IPS DF 6.9 (cell line): ENCODE data around the gene LAMP2.

Experiments used
- DNase-seq: peaks from one replicate; pipeline ENCODE4 v3.0.0-alpha.2; 2013; ENCODE audit warnings: low read depth, low spot score
- H3K27ac ChIP-seq: one replicate; pipeline ENCODE4 v1.5.1; 2013; ENCODE audit warnings: low read length, control low read depth
- H3K27me3 ChIP-seq: 2 replicates; pipeline ENCODE4 v1.6.1; 2013; ENCODE audit warnings: mild to moderate bottlenecking, low read length; ENCODE audit not compliant: control insufficient read depth, insufficient read depth
- H3K36me3 ChIP-seq: 2 replicates; pipeline ENCODE4 v1.6.1; 2013; ENCODE audit warnings: low read length; ENCODE audit not compliant: control insufficient read depth, insufficient read depth
- H3K4me1 ChIP-seq: 2 replicates; pipeline ENCODE4 v1.6.1; 2013; ENCODE audit warnings: low read length; ENCODE audit not compliant: control insufficient read depth, insufficient read depth
- H3K4me3 ChIP-seq: 2 replicates; pipeline ENCODE4 v1.5.1; 2013; ENCODE audit warnings: mild to moderate bottlenecking, low read length
- H3K9me3 ChIP-seq: 2 replicates; pipeline ENCODE4 v1.6.1; 2013; ENCODE audit warnings: low read length, inconsistent platforms; ENCODE audit not compliant: control insufficient read depth, insufficient read depth
- WGBS: extraction: QIAGEN DNeasy Blood & Tissue Kit; methylation state at CpG from one replicate; pipeline ENCODE4 v1.1.7; 2013; ENCODE audit warnings: mixed read lengths, missing lambda C conversion rate; ENCODE audit not compliant: insufficient read length, insufficient coverage; 5-methylcytosine and 5-hydroxymethylcytosine counted together

The LAMP2 gene

DNA sequence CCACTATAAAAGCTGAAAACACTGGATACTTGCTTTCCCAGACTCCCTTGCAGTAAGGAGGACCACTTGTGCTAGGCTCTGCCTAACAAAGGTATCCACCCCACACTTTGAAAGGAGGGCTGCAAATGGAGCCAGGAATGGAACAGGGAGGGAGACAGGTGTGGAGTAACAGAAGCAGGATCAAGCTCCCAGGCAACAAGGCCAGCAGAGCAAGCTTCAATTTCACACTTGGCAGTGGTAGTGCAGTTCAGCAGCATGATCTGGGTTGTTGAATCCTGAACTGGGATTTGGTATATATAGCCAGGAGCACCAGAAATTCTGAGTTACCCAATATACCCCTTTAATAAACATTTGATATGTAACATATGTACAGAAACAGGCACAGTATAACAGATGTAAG is 9.8 kb downstream of the LAMP2 start:
- Histone ChIP-seq H3K36me3 (no peaks in the 10 kb centered on the region), H3K27me3 (no peaks in the 10 kb centered on the region), H3K27ac (no peak overlapping the region), H3K4me3 (no peak overlapping the region), H3K9me3 (no peaks in the 10 kb centered on the region), H3K4me1 (no peaks in the 10 kb centered on the region)
- DNase-seq, result no peak

DNA sequence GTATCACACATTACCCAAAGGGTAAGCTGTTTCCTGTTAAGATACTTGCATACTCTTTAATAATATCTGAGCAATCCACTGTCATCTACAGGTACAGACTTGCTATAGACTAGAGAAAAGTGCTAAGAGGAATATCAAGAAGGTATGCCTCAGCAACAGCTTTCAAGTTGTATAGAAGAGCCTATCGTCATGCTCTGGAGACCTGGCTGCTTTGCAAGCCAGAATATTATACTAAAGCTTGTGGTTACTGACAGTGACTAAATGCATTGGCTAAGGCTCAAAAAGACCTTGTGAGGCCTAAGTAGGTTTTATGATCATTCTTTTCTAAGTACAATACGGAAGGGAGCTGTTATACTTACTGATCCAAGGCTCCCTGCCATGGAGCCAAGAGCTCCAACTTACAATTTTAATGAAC is 11.3 kb downstream of the LAMP2 start:
- Histone ChIP-seq H3K4me3 (no peak overlapping the region), H3K27me3 (no peaks in the 10 kb centered on the region), H3K36me3 (no peaks in the 10 kb centered on the region), H3K9me3 (no peaks in the 10 kb centered on the region), H3K4me1 (no peaks in the 10 kb centered on the region), H3K27ac (no peak overlapping the region)
- no peak for DNase-seq
- no CpG with 5 or more reads among the region's 2 CpGs for WGBS

DNA sequence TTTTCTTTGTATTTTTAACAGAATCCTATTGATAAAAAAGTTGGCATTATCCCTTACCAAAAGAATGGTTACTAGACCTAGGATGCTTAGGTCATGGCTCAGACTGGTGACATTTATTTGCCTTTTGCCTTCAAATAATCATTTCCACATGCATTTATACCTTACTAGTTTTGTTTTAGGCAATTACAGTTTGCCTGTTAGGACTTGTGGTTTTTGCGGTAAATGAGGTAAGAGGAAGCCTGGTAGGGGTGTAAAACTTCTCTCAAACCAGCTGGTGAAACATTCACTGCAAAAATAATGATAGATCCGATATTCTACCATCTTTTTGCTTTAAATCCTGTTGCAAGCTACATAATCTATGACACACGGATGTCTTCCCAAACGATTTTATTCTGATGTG is 12.1 kb downstream of the LAMP2 start:
- no peaks in the 10 kb centered on the region for H3K9me3 ChIP-seq
- H3K36me3 ChIP-seq, result no peaks in the 10 kb centered on the region
- no peak overlapping the region for H3K27ac ChIP-seq
- no peak for DNase-seq
- no peak overlapping the region for H3K4me3 ChIP-seq
- no CpG with 5 or more reads among the region's 4 CpGs for WGBS
- H3K27me3 ChIP-seq, result no peaks in the 10 kb centered on the region
- no peaks in the 10 kb centered on the region for H3K4me1 ChIP-seq

DNA sequence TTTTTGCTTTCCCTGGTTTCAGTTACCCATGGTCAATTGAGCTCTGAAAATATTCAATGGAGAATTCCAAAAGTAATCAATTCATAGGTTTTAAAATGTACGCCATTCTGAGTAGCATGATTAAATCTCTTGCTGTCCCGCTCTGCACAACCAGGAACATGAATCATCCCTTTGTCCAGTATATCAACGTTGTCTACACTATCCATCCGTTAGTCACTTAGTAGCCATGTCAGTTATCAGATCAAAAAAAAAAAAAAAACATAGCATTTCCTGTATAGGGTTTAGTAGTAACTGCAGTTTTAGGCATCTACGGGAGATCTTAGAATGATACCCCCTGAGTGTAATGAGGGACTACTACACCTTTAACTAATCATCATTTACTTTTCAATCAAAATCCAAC is 15.1 kb downstream of the LAMP2 start:
- Histone ChIP-seq H3K36me3 (no peaks in the 10 kb centered on the region), H3K4me1 (no peaks in the 10 kb centered on the region), H3K9me3 (no peaks in the 10 kb centered on the region), H3K4me3 (no peak overlapping the region), H3K27me3 (no peaks in the 10 kb centered on the region), H3K27ac (no peak overlapping the region)
- WGBS, result no CpG with 5 or more reads among the region's 5 CpGs
- DNase-seq, result no peak

DNA sequence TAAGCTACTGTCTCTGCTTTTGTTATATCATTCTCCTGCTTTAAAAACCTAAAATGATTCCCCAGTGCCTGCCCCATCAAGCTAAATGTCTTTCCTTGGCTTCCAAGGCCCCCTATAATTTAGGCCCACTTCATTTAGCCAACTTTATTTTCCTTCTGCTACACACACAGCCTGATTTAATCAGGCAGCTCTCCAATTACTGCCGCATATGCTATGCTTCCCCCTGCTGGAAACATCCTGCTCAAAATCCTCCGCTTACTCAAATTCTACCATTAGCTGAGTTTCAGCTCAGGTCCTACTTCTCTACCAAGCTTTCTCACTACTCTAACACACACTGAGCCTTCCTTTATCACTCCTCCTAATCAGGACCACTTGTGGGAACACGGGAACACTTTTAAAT is 17.0 kb downstream of the LAMP2 start:
- no peak overlapping the region for H3K27ac ChIP-seq
- WGBS, result no CpG with 5 or more reads among the region's 3 CpGs
- no peak overlapping the region for H3K4me3 ChIP-seq
- H3K36me3 ChIP-seq, result no peaks in the 10 kb centered on the region
- H3K27me3 ChIP-seq, result no peaks in the 10 kb centered on the region
- H3K4me1 ChIP-seq, result no peaks in the 10 kb centered on the region
- H3K9me3 ChIP-seq, result no peaks in the 10 kb centered on the region
- no peak for DNase-seq

DNA sequence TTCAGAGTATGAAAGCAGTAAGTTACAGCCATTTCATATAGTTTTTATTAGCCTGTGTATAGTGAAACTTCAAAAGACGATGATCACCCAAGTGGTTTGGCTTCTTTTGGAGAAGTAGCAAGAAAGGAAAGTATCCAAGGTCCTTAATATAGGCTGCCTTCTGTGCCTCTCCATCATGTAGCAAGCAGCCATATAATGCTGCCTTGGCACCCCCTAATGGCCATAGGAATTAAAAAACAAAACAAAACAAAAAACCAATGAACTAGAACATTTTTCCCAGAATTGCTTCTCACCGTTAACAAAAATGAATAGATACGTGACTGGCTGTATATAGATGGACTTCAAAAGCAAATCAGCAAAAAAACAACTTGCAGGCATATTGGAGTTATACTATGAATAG is 18.9 kb downstream of the LAMP2 start:
- no peak overlapping the region for H3K27ac ChIP-seq
- WGBS, result no CpG with 5 or more reads among the region's 3 CpGs
- no peaks in the 10 kb centered on the region for H3K27me3 ChIP-seq
- DNase-seq, result no peak
- H3K9me3 ChIP-seq, result no peaks in the 10 kb centered on the region
- H3K4me1 ChIP-seq, result no peaks in the 10 kb centered on the region
- no peaks in the 10 kb centered on the region for H3K36me3 ChIP-seq
- H3K4me3 ChIP-seq, result no peak overlapping the region

DNA sequence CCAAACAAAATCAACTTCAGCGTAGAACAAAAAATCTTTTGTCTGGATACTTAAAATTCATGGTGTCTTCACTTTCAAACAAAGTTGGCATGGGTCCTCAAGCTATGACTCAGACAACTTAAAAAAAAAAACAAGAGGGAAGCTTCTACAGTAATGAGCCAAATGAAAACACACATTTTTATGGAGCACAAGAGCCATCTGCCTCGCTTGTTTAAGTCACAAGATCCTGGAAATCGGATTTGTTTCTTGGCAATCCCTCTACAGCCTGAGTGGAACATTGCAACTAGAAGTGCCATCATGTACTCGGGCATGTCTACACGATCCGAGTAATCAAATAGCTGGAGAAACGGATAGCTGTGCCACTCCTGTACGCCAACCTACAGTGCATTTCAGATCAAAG is 22.6 kb downstream of the LAMP2 start:
- Histone ChIP-seq H3K9me3 (no peaks in the 10 kb centered on the region), H3K4me3 (no peak overlapping the region), H3K4me1 (no peaks in the 10 kb centered on the region), H3K27ac (no peak overlapping the region), H3K36me3 (no peaks in the 10 kb centered on the region), H3K27me3 (no peaks in the 10 kb centered on the region)
- WGBS, result no CpG with 5 or more reads among the region's 8 CpGs
- DNase-seq, result no peak

DNA sequence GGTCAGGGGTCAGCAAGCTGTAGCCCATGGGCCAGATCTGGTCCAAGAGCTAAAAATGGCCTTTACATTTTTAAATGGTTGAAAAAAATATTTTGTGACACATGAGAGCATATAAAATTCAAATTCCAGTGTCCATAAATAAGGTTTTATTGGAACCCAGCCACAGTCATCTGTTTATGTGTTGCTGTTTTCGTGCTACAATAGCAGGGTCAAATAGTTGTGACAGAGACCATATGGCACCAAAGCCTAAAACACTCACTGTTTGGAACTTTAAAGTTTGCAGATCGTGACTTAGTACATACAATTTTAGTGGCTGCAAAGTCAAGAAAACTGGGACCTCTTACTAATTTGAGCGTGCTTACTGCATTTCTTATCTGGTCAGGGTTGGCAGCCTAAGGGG is 29.2 kb downstream of the LAMP2 start:
- Histone ChIP-seq H3K27ac (no peak overlapping the region), H3K4me1 (no peaks in the 10 kb centered on the region), H3K36me3 (no peaks in the 10 kb centered on the region), H3K9me3 (no peaks in the 10 kb centered on the region), H3K27me3 (no peaks in the 10 kb centered on the region), H3K4me3 (no peak overlapping the region)
- no peak for DNase-seq
- no CpG with 5 or more reads among the region's 3 CpGs for WGBS

DNA sequence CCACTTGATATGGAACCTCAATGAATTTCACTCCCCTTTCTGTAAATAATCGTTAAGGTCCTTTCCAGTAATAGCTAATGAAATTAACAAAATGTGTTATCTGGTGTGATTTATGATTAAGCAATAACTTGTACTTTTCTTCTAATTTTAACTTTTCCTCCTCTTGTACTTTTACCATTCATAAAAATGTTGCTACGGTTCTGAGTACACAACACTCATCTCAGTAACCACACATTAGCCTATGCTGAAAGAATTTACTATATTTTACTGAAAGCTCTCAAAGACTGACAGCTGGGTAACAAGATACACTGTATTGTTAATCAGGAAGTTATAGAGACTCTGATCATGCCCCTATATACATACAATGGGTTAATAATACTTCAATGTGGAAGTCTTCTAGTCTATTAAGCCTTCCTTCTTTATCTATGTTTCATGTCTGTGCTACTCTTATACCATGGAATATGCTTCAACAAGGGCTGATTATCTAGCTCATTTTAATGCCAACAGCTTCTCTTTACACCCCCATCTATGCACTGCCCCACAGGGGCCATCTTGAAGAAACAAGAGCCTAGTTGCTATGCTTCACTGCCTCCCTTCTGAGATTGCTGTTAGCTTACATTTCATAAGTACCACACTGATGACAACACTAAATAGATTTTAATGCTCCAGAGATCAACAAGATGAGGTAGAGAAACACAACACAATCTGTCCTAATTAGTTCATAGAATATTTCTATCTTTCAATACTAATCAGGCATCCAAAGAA is 39.1 kb downstream of the LAMP2 start:
- no CpG with 5 or more reads among the region's 2 CpGs for WGBS

DNA sequence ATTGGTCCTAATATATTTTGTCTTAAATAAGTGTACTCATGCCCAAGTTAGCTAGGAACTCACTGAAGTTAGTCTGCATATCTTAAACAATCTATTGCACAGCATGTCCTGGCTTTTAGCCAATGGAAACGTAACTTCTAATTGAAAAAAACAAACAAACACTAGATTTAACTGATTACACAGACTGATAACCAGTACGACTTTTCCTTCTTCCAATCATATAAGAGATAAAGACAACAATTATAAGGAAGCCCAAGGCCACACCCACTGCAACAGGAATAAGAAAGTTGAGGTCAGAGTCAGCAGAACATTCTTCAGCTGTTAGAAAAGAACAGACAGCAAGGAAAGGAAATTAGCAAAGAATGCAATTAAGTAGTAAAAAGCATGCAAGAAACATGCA is 40.8 kb downstream of the LAMP2 start:
- Histone ChIP-seq H3K36me3 (no peaks in the 10 kb centered on the region), H3K27ac (no peak overlapping the region), H3K27me3 (no peaks in the 10 kb centered on the region), H3K4me3 (no peak overlapping the region), H3K4me1 (no peaks in the 10 kb centered on the region), H3K9me3 (no peaks in the 10 kb centered on the region)
- DNase-seq, result no peak
- no CpG with 5 or more reads among the region's 2 CpGs for WGBS

More for the DNA sequence above, 39.1 kb downstream of the LAMP2 start:
- no peak overlapping the region for H3K27ac ChIP-seq
- DNase-seq, result no peak
- H3K9me3 ChIP-seq, result no peaks in the 10 kb centered on the region
- no peak overlapping the region for H3K4me3 ChIP-seq
- no peaks in the 10 kb centered on the region for H3K27me3 ChIP-seq
- H3K36me3 ChIP-seq, result no peaks in the 10 kb centered on the region
- no peaks in the 10 kb centered on the region for H3K4me1 ChIP-seq

DNA sequence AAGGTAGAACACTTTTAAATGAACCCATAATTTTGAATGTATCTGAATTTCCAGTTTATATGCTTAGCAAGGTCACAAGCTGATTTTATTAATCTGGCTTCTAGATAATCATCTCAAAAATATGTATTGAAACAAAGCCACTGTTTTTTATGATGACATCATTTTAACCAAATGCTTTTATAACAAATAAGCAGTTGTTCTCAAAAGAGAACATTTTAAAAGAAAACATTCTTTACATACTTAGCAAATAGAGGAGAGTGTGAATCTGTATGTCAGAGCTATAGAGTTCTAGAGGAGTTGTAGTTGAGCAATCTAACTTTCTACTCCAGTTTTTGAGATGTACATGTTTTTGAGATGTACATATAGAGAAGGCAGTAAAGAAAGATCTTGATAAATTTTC is 42.5 kb downstream of the LAMP2 start:
- Histone ChIP-seq H3K4me1 (no peaks in the 10 kb centered on the region), H3K36me3 (no peaks in the 10 kb centered on the region), H3K9me3 (no peaks in the 10 kb centered on the region), H3K4me3 (no peak overlapping the region), H3K27ac (no peak overlapping the region), H3K27me3 (no peaks in the 10 kb centered on the region)
- no peak for DNase-seq
